CD4-positive, alpha-beta T cell treated with Interleukin-10 for 1 hour (primary cell): ENCODE results near the gene GRIK2.

ENCODE experiments used
- DNase-seq: peaks from one replicate; pipeline ENCODE4 v3.0.0-alpha.2; 2020

Gene GRIK2

DNA sequence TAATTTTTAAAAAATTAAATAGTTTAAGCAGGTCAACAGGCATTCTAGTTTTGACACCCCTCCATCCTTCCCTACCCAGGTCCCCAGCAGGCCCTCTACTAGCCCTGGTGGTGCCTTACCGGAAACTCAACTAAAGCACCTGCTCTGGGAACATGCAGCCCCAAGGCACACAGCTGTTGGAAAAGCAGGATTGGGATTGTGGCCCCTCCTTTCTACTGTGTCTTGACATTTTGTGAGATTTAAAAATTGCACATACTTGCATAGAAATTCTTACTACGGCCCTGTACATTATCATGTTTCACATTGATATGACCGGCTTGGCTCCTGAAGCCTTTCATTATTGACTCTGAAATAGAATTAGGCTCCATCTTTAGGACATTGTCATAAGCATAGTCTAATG, 423.2 kb downstream of the GRIK2 start:
- no peak for DNase-seq

DNA sequence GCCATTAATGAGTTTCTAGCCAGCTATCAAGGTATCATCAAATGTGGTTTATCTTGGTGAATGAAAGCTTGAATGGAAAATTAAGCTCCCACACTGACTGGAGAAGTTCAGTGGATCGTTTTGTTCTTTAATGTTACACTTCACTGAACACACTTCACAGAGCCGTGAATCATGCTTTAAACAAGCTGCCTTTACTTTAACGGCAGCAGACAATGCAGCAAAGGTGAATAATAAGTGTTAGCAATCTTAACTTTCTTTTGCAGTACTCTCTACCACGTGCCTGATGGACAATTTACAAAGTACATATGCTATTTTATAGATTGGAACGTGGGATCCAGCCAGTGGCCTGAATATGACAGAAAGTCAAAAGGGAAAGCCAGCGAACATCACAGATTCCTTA, 424.5 kb downstream of the GRIK2 start:
- no peak for DNase-seq

DNA sequence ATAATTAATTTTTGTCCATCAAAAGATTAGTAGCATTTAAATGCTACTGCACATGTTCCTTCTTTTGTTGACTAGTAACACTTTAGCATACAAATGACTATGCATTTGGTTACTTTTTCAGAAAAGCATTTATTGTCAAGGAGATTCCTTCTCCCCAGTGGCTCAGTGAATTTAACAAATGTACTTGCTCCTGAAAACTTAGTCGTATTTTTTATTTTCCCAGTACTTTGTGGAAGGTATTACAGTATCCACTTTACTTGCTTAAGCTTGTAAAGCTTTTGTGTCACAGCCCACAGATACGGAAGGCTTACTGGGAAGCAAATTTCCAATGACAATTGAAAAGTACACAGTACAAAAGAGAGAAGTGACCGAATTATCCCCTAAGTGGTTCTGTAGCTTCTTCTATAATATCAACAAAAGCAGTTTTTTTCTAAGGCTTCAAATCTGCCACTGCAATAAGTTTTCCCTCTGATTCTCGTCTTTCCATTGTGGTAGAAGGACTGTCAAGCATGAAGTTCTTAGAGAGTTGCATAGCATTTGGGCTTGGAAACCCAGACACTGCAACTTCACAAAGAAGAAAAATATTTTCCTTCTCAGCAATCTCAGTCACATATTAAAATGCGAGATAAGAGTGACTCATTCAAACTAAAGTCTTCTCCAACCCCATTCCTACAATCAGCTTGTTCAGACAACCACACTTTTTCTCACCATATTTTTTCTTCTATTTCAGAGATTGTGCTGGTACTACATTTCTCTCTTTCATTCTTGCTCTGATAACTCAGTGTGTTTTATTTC, 431.2 kb downstream of the GRIK2 start:
- DNase-seq = no peak

DNA sequence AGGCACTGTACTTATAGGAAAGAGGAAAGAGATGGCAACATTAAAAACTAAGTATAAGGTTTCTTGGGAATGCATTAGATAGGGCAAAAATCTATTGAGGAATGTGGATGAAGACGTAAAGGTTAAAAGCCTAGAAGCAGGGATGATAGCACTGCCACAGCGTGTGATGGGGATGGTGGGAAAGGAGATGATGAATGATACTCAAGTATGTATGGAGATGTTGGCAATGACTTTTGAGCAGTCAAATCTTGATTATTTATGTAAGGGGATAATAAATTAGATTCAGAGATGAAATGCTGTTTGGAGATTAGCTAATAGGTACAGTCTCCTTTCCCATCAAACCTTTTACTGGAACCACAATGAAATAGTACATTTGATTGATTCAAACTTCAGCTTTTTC, 432.8 kb downstream of the GRIK2 start:
- no peak for DNase-seq

DNA sequence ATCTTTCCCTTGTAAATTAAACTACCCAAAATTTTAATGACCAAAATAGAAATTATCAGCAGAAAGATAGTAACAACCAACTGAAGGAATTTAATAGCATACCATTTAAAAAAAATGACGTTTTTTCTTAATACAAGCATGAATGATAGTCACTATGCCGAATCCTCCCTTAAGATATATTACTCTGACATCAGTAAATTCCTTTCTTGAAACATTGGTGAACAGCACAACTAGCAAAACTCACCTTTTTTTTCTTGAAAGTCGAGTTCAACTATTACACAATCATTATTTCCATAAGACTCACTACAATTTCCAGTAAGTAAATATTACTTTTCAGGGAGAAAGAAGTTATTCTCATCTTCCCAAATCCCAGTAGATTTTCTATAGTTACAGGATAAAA, 433.2 kb downstream of the GRIK2 start:
- no peak for DNase-seq

DNA sequence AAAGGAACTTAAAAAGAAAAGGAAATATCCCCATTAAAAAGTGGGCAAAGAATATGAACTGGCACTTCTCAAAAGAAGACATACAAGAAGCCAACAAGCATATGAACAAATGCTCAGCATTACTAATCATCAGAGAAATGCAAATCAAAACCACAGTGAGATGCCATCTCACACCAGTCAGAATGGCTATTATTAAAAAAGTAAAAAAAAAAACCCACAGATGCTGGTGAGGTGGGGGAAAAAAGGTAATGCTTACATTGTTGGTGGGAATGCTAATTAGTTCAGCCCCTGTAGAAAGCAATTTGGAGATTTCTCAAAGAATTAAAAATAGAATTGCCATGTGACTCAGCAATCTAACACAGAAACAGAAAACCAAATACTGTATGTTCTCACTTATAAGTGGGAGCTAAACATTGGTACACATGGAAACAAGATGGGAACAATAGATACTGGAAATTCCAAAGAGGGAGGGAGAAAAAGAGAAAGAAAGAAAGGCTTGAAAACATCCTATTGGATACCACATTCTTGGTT, 437.1 kb downstream of the GRIK2 start:
- no peak for DNase-seq

DNA sequence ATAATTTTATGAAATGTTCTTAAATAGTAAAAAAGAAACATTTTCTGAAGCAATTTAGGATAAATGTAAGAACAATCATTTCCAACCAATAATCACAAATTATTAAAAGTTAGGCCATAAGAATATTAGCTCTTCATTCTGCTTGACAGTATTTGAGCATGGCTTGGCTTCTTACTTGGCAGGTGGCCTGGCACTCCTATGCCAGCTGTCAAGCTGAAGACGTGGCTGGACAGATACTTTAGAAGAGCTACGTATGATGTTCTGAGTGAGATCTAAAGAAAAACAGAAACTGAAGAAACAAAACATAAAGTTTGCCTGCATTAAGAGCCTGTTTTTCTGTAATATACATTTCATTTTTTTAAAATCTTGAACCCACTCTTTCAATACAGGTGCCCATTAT, 438.9 kb downstream of the GRIK2 start:
- no peak for DNase-seq

DNA sequence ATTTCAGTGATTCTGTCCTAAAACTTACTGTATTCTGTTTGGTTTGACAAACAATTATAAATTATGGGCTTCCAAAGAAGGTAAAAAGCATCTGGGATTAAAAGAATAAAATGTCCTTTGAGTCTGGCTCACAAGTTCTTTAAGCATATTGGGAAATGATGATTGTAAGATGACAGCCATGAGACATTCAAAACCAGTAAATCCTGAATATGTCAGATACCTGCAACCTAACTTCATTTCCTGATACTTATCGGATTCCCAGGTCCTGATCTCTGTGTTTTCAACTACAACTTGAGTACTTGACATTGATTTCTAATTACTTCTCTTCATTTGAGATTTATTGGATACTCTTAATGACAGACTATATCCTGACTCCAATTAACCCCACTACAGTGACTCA, 446.6 kb downstream of the GRIK2 start:
- DNase-seq = no peak

DNA sequence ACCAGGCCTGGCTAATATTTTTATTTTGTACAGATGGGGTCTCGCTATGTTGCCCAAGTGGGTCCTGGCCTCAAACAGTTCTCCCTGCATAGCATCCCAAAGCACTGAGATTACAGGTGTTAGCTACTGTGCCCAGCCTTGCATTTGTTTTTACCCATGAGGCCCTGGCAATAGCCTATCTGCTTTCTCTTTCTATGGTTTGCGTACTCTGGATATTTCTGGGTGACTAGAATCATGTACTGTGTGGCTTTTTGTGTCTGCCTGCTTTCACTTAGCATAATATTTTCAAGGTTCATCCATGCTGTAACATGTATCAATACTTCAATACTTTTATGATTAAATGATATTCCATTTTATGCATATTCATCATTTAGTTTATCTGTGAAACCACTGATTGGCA, 451.7 kb downstream of the GRIK2 start:
- no peak for DNase-seq

DNA sequence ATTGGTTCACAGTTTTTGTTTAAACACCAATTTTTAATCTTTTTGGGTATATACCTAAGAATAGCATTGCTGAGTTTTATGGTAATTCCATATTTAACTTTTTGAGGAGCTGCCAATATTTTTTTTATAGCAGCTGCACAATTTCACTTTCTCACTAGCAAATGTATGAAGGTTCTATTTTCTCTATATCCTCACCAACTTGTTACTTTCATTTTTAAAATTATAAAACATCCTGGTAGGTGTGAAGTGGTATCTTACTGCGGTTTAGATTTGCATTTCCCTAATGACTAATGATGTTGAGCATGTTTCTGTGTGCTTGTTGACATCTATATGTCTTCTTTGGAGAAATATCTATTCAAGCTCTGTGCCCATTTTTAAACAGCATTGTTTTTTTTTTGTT, 452.1 kb downstream of the GRIK2 start:
- peak; percentile 19 for DNase-seq

DNA sequence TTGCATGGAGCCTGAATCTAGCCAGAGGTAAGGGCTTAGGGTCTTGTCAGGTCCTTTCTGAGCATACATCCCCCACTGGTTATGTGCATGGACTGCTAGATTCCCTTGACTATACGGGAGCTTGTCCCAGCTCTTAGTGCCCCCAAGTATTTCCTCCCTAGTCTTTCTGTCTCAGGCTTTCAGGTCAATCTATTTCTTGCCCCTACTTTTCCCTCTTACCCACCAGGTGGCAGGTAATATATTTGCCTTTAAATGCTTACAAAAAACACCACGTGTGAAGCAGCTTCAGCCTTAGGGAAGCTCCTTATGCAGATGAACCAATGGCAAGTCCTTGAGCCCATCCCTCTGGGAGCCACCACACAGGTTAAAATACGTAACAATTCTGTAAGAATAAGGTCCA, 454.2 kb downstream of the GRIK2 start:
- no peak for DNase-seq

DNA sequence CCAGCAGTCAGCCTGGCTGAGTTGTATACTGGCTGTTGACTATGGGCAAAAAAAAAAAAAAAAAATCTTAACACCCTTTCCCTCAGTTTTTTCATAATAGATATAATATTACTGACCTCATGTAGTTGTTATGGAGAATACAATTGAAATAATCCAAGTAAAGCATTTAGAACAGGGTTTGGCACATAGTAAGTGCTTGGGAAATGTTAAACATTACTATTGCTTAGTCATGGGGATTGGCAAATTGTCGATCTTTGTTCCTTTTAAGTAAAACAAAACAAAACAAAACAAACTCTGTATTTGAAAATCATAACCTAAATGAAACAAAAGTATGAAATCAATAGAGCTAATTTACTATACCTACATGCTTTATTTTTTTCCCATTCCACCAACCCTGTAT, 458.4 kb downstream of the GRIK2 start:
- no peak for DNase-seq

DNA sequence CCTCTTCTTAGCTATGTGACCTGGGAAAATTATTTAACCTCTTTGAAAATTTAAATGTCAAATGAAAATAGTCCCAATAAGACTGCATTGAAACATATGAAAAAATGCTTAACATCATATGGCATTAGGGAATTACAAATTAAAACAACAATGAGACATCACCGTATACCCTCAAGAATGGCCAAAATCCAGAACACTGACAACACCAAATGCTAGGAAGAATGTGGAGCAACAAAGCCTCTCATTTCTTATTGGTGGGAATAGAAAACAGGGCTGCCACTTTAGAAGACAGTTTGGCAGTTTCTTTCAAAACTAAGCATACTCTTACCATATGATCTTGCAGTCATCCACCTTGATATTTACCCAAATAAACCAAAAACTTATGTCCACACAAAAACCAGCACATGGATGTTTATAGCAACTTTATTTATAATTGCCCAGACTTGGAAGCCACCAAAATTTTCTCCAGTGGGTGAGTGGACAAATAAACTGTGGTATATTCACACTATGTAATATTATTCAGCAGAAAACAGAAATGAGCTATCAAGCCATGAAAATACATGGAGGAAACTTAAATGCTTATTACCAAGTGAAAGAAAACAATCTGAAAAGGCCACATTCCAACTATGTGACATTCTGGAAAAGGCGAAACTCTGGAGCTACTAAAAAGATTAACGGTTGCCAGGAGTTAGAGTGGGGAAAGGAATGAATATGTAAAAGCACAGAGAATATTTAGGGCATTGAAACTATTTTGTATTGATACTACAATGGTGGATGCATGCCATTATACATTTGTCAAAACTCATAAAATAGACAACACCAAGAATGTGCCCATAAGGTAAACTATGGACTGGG, 459.9 kb downstream of the GRIK2 start:
- DNase-seq = no peak

DNA sequence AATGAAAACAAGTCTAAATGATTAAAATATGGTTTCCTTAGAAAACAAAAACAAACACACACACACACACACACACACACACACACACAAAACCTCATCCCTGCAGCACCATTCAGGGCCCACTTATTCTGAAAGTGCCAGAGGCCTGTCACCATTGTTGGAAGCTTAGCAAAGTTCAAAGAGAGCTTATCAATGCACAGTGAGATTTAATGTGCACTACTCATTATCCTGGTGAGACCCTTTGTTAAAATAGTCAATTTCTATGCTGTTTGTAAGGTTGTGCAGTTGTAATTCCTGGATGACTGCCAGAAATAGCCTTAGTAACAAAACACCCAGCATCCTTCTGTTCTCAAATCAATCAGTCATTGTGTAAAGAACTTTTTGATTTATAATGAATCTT, 482.9 kb downstream of the GRIK2 start:
- no peak for DNase-seq

DNA sequence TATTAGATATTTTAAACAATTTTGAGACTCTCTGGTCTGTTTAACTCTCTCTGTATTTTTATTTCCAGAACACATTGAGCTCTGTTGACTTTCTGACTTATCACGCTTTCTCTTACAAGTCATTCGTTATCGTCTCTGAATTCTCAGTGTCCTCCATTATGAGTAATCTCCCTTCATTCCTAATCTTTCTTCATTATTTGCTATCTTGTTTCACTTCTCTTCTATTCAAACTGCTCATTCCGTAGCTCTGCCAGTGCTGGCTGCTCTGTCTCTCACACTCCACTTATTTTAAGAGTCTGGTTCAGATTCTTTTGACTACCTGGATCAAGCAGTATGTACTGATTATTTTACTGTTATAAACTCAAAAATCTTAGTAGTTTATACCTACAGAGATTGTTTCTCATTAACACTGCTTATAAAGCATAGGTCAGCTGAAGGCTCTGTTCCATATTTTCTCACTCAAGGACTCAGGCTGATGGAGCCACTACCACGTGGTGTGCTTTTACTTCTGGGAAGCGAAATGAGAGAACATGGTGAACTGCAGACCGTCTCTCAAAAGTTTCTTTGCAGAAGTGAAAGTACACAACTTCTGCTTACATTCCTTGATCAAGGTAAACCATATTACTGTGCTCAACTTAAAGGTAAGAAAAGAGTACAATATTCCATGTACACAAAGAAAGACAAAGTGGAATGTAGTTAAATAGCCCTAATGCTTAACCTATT, 485.2 kb downstream of the GRIK2 start:
- DNase-seq = no peak

DNA sequence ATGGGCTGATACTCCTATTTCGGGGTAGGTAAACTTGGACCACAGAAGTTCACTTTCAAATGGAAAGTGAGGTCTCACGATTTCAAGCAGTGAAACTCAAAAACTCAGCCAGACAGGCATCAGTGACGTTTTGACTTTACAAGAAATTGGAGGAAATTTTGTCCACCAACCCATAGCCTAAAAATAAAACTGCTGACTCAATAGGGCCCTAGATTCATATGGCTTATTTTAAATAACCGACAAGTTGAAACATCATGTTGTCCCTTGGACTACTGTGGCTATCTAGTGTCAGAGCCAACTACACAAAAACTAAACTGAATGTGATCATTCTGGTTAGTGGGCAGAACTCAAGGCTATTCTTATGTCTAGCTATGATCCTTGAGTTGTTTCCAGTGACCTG, 486.3 kb downstream of the GRIK2 start:
- no peak for DNase-seq

DNA sequence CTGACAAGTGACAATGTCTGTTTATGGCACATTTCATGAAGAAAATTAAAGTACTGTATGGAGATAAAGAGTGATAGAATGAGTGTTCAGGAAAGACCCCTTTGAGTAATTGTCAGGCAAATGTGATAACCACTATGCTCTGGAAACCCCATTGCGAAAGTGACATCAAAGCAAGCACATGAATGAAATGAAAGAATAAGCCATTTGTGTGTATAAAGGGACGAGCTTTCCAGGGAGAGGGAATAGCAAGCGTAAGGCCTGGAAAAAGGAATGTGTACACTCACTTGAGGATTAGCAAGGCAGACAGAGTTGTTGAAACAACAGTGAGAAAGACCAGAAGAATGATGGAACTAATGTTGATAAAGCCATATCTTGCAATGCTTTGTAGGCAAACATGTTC, 490.0 kb downstream of the GRIK2 start:
- no peak for DNase-seq

DNA sequence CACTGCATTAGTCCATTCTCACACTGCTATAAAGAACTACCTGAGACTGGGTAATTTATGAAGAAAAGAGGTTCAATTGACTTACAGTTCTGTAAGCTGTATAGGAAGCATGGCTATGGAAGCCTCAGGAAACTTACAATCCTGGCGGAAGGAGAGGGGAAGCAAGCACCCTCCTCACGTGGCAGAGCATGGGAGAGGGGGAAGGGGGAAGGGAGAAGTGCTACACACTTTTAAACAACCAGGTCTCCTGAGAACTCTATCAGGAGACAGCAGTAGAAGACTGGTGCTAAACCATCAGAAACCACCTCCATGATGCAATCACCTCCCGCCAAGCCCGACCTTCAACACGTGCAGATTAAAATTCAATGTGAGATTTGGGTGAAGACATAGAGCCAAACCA, 494.0 kb downstream of the GRIK2 start:
- DNase-seq = no peak

DNA sequence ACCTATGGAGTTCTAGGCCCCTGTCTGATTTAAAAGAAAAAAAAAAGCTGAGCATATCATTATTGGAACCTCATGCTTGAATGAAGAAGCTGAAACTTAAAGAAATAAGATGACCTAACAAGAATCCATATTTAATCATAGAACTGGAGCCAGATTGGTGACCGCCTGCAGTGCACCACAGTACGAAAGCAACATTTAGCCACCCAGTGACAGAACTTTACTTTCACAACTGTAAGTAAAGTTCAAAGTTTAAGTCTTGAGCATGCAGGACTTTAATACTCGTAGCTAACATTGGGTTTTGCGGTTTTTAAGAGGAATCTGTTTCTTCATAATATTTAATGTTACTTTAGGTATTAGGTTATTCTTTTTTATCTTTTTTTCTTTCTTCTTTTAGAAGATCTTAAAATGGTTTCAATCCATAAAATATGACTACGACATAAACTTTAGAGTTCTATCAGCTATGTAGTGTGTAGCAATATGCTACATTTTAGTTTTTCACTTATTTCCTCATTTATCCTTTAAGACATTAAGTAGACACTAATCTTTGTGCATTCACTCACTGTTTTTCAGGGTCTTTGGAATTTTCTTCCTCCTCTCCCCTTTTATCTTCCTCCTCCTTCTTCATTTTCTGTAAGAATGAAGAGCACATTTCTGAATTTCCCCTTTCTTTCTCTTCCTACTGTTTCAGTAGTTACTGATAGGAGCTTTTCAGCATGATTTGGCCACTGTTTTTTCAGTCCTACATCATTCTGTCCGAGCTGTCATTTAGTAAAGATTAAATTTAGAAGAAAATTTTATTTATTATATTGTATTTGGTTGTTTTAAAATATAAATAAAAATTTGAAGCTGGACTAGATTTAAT, 514.1 kb downstream of the GRIK2 start:
- no peak for DNase-seq

DNA sequence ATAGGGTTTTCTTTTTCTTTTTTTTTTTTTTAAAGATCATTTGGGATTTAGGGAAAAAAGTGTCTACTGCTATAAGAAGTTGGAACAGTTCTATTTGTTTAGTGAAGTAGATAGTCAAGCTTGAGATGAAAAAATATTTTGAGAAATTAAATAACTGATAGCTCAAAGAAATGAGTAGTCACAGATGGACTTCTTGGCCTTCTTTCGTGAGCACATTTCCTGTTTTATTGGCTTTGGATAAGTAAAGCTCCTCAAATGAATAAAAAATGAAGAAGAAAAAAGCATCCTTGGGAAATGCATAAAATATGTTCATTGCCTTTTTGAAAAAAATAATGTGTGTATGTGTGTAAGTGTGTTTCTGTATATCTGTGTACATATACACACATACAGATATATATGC, 515.9 kb downstream of the GRIK2 start:
- no peak for DNase-seq

DNA sequence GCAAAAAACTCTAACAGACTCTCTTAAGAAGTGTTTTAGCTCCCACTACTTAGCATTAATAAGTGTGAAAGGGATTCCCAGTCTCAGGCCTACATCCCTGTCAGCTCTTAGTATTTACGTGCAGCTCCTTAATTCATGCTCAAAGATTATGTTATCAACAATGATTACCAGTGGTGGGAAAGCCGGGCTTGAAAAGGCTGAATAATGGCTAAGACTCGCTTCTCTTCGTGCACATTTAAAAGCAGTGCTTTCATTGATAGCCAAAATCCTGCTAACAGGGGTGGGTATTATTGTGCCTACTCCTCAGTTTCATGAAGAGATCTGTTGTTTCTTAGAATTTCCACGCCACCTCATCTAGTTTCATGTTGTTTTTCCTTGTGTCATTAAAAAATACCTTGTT, 518.8 kb downstream of the GRIK2 start:
- no peak for DNase-seq

DNA sequence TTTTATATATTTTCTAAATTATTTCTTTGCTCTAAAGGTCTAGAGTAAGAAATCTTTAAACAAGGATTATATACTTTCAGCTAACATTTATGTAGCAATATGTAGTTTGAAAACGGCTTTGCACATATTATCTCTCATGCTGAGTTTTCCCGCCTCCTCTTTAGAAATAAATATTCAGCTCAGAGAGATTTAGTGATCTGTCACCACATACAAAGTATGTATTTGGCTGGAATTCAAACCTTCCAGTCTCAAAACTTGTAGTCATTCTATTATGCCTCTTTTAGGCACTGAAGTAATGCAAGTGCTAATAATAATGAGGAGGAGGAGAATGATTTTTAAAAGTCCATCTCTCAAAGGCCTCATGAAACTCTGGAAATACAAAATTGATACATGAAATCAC, 525.0 kb downstream of the GRIK2 start:
- no peak for DNase-seq
